AG04450 (cell line): Measurements from ENCODE around the gene KCNN4. TPM values are rescaled to one million over a fixed set of nuclear protein-coding genes. Genes with fewer than 3 reads are reported as not detected.
A peak's percentile ranks its signal among the peaks of the same experiment; 100 is the strongest.
"Not testable (repeated sequence)": the region's sequence is repeated elsewhere in the genome, so short reads cannot be mapped to it uniquely, and the experiment has no call there.

ENCODE experiments used
- CTCF ChIA-PET: fragments of 300-600, 350-600 bp; formaldehyde crosslinking; extraction: SDS; loops from one replicate; lab custom pipeline; 2022; ENCODE audit warnings: antibody characterized with exemption, inconsistent platforms; lab: Charles Lee
- POLR2A ChIA-PET: fragments of 350-600 bp; formaldehyde crosslinking; extraction: SDS; loops from one replicate; lab custom pipeline; 2021; ENCODE audit warnings: antibody characterized with exemption, inconsistent platforms; lab: Yijun Ruan, JAX
- DNase-seq: peaks from one replicate; pipeline ENCODE4 v3.0.0-alpha.2; 2011; ENCODE audit warnings: low read depth, low spot score
- H3K27ac ChIP-seq: one replicate; pipeline ENCODE4 v1.5.1; 2012; ENCODE audit warnings: low read depth, low read length, control low read depth
- H3K27me3 ChIP-seq: one replicate; pipeline ENCODE4 v1.6.0; 2012; ENCODE audit warnings: low read length; ENCODE audit not compliant: control insufficient read depth, insufficient read depth
- H3K4me3 ChIP-seq: 2 replicates; pipeline ENCODE4 v1.5.1; 2011; ENCODE audit warnings: mild to moderate bottlenecking, low read depth, low read length, control low read depth
- H3K9me3 ChIP-seq: 2 replicates; pipeline ENCODE4 v1.5.1; 2012; ENCODE audit warnings: low read length; ENCODE audit not compliant: control insufficient read depth, insufficient read depth
- polyA plus RNA-seq: library from polyadenylated mRNA; depleted of rRNA; stranded (reverse); fragments of >200 nt; gene quantifications from 2 replicates; pipeline ENCODE4 v1.2.3, GENCODE V29; 2011
- TF ChIP-seq, protein P1 (sequence below): IDR thresholded peaks from 2 replicates; pipeline ENCODE4 v1.5.1; 2011; ENCODE audit warnings: low read depth, low read length, control low read depth, inconsistent platforms

Gene KCNN4
- polyA plus RNA-seq, 1 experiment, result 0.12 TPM

DNA sequence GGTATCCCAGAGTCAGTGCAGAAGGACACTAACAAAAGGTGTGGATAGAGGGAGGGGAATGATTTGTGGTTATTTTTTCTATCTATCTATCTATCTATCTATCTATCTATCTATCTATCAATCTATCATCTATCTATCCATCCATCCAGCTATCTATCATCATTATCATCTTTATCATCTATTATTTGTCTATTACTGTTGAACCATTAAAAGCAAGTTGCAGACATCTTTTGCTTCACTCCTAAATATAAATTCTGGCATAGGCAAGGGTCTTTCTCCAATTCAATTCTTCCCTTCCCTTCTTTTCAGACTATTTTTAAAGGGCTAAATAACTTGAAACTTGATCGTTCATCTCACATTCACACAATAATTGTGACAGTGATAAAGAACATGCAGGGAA lies 31.5 kb upstream of the KCNN4 start:
- ChIA-PET CTCF (interaction anchor here (1.4 kb wide), 1 partner anchor 67 kb away, joined by 6 read pairs; no protein-coding TSS in a partner anchor), POLR2A (no interaction called here)
- TF ChIP-seq, protein P1, sequence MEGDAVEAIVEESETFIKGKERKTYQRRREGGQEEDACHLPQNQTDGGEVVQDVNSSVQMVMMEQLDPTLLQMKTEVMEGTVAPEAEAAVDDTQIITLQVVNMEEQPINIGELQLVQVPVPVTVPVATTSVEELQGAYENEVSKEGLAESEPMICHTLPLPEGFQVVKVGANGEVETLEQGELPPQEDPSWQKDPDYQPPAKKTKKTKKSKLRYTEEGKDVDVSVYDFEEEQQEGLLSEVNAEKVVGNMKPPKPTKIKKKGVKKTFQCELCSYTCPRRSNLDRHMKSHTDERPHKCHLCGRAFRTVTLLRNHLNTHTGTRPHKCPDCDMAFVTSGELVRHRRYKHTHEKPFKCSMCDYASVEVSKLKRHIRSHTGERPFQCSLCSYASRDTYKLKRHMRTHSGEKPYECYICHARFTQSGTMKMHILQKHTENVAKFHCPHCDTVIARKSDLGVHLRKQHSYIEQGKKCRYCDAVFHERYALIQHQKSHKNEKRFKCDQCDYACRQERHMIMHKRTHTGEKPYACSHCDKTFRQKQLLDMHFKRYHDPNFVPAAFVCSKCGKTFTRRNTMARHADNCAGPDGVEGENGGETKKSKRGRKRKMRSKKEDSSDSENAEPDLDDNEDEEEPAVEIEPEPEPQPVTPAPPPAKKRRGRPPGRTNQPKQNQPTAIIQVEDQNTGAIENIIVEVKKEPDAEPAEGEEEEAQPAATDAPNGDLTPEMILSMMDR, result no peak
- no peak overlapping the region for H3K27ac ChIP-seq
- no peaks in the 10 kb centered on the region for H3K9me3 ChIP-seq
- H3K4me3 ChIP-seq, result no peak overlapping the region
- DNase-seq, result no peak
- peaks cover 4% of the 10 kb centered on the region for H3K27me3 ChIP-seq

DNA sequence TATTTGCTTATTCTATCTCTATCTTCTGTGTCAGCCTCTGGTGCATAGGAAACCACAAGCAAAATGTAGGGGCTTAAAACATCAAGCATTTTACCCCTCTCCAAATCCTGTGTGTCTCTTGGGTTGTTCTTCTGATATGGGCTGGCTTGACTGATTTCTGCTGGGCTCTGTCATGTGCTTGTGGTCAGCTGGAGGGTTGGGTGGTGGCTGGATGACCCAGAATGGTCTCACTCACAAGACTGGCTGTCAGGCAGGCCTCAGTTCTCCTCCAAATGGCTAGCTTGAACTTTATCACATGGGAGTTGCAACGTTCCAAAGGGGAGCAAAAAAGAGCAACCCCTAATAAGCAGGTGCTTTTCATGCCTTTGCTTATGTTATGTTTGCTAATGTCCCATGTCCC lies 31.1 kb upstream of the KCNN4 start:
- H3K9me3 ChIP-seq, result no peaks in the 10 kb centered on the region
- H3K4me3 ChIP-seq, result no peak overlapping the region
- TF ChIP-seq, protein P1, result no peak
- DNase-seq, result no peak
- POLR2A ChIA-PET, result no interaction called here
- H3K27ac ChIP-seq, result no peak overlapping the region
- H3K27me3 ChIP-seq, result peaks cover 4% of the 10 kb centered on the region
- CTCF ChIA-PET, result interaction anchor here (1.4 kb wide), 1 partner anchor 67 kb away, joined by 6 read pairs; no protein-coding TSS in a partner anchor

DNA sequence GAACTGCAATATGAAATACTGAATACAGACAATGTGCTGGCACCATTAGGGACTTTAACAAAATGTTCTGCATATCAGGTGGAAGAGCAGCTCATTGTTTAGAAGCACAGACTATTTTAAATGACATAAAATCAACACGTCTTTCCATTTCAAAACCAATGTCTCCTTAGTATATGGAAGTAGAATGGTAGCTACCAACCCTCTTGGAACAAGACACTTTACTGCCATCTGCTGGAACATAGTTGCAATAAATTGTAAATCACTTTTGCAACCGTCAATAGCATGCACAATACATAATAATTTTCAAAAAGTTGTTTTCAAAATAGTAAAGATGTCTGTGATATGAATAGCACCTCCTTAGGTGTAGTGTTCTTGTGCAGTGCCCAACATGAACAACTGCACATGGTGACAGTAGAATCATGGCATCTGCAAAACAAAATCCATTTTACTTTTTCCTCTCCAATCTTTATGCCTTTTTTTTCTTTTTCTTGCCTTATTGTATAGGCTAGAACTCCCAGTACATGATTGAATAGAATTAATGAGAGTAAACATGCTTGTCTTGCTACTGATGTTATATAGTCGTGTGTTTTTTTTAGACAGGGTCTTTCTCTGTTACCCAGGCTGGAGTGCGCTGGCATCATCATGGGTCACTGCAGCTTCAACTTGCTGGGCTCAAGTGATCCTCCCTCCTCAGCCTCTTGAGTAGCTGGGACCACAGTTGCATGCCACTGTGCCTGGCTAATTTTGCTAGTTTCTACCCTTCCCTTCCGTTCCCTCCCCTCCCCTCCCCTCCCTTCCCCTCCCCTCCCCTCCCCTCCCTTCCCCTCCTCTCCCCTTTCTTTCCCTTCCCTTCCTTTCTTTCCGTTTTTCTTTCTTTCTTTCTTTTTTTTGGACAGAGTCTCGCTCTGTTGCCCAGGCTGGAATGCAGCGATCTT lies 29.3 kb upstream of the KCNN4 start:
- ChIA-PET CTCF (interaction anchor here (0.6 to 2.8 kb wide), 28 partner anchors 8 to 378 kb away, joined by 3 to 38 read pairs (median 5); partner anchors contain the start of genes KCNN4, PLAUR and SMG9), POLR2A (interaction anchor here (0.6 to 1.6 kb wide), 2 partner anchors 10 to 355 kb away, joined by 3 to 4 read pairs; partner anchors contain the start of gene ZNF226)
- DNase-seq, result peak; percentile 32
- H3K27ac ChIP-seq, result no peak overlapping the region
- TF ChIP-seq, protein P1, result peak; percentile 64
- no peaks in the 10 kb centered on the region for H3K9me3 ChIP-seq
- peaks cover 4% of the 10 kb centered on the region for H3K27me3 ChIP-seq
- no peak overlapping the region for H3K4me3 ChIP-seq

DNA sequence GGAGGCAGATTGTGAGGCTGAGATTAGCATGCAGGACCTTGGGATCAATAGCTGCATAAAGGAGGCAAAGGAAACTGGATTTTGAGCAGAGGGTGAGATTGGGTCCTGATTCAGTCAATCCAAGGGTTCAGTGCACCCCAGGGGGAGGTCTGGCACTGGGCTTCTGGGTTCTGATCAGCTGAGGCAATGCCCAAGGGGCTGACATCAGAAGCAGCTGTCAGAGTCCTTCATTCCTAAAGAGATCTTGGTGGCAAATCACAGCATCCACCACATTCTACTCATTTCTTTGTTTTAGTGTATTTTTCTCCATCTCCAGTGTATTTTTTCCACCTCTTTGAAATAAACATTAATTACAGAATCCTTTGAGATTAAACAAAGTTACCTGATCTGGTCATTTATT lies 26.9 kb upstream of the KCNN4 start:
- POLR2A ChIA-PET, result no interaction called here
- CTCF ChIA-PET, result no interaction called here
- H3K27ac ChIP-seq, result no peak overlapping the region
- H3K27me3 ChIP-seq, result peaks cover 7% of the 10 kb centered on the region
- H3K4me3 ChIP-seq, result no peak overlapping the region
- no peaks in the 10 kb centered on the region for H3K9me3 ChIP-seq
- no peak for DNase-seq
- TF ChIP-seq, protein P1, result no peak

DNA sequence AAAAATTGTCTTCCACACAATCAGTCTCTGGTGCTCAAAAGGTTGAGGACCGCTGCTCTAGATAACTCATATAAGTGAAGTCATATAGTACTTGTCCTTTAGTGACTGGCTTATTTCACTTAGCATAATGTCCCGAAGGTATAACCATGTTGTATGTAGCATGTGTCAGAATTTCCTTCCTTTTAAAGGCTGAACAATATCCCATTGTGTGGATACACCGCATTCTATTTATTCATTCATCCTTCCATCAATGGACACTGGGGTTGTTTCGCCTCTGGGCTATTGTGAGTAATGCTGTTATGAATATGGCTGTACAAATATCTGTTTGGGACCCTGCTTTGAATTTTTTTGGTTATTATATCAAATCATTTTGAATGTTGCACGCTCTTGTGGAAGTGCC lies 26.1 kb upstream of the KCNN4 start:
- H3K27ac ChIP-seq, result no peak overlapping the region
- no peak for DNase-seq
- TF ChIP-seq, protein P1, result no peak
- ChIA-PET POLR2A (no interaction called here), CTCF (no interaction called here)
- peaks cover 7% of the 10 kb centered on the region for H3K27me3 ChIP-seq
- no peaks in the 10 kb centered on the region for H3K9me3 ChIP-seq
- H3K4me3 ChIP-seq, result no peak overlapping the region

DNA sequence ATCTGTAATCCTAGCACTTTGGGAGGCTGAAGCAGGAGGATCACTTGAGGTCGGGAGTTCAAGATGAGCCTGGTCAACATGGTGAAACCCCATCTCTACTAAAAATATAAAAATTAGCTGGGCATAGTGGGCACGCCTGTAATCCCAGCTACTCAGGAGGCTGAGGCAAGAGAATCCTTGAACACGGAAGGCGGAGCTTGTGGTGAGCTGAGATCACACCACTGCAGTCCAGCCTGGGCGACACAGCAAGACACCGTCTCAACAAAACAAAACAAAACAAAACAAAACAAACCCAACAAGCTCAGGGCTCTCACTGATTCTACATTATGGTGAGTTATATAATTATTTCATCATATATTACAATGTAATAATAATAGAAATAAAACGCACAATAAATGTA lies 25.6 kb upstream of the KCNN4 start:
- H3K4me3 ChIP-seq, POLR2A ChIA-PET, CTCF ChIA-PET, DNase-seq, H3K27me3 ChIP-seq, H3K27ac ChIP-seq, H3K9me3 ChIP-seq: not testable (repeated sequence)
